NCI-H187 treated with DMSO at 0.1 percent for 48 hours (cell line): ENCODE results near the gene SLC25A22.

Source experiments
- DNase-seq: peaks from one replicate; lab custom pipeline; 2025; lab: John Stamatoyannopoulos, UW

Gene SLC25A22

GRCh38 chr11:833849-834311 is 35.8 kb upstream of the SLC25A22 start:
- DNase-seq: no peak

- no peak for DNase-seq
These were observed 35.2 kb upstream of the SLC25A22 start for GRCh38 chr11:833114-833791.

- DNase-seq: no peak
These were observed 34.5 kb upstream of the SLC25A22 start, which contains the start of gene CD151 for GRCh38 chr11:832529-833113. TSS of gene CD151 (plus strand) at chr11:832952. CDS start at chr11:836070, 3,118 bp downstream.

GRCh38 chr11:831961-832528 is 34.0 kb upstream of the SLC25A22 start:
- no peak for DNase-seq

GRCh38 chr11:831118-831864 is 33.2 kb upstream of the SLC25A22 start:
- DNase-seq: no peak

GRCh38 chr11:830295-831117 is 32.4 kb upstream of the SLC25A22 start:
- DNase-seq: peak; percentile 64

- no peak for DNase-seq
These were observed 31.8 kb upstream of the SLC25A22 start for GRCh38 chr11:829847-830294.

- DNase-seq: no peak
These were observed 31.2 kb upstream of the SLC25A22 start for GRCh38 chr11:829176-829846.

- no peak for DNase-seq
These were observed 30.6 kb upstream of the SLC25A22 start for GRCh38 chr11:828506-829175.

- DNase-seq: no peak
These were observed 29.8 kb upstream of the SLC25A22 start, which contains the start of gene CRACR2B for GRCh38 chr11:827897-828192. TSS of gene CRACR2B (plus strand) at chr11:827919. CDS start at chr11:828608, 689 bp downstream.

- no peak for DNase-seq
These were observed 29.2 kb upstream of the SLC25A22 start for GRCh38 chr11:827146-827896.

- DNase-seq: no peak
These were observed 28.7 kb upstream of the SLC25A22 start for GRCh38 chr11:826836-827145.

GRCh38 chr11:826227-826621 is 28.1 kb upstream of the SLC25A22 start:
- DNase-seq: no peak

GRCh38 chr11:825366-826226 is 27.5 kb upstream of the SLC25A22 start:
- DNase-seq: no peak

- peak; percentile 35 for DNase-seq
These were observed 26.9 kb upstream of the SLC25A22 start for GRCh38 chr11:824942-825341.

GRCh38 chr11:824292-824880 is 26.3 kb upstream of the SLC25A22 start:
- DNase-seq: no peak

GRCh38 chr11:823441-824291 is 25.6 kb upstream of the SLC25A22 start:
- no peak for DNase-seq
